ENCODE results near the gene SORCS3. TPM values are rescaled to one million over a fixed set of nuclear protein-coding genes. Genes with fewer than 3 reads are reported as not detected.

Gene SORCS3
- polyA plus RNA-seq, 3 donors: not detected

DNA sequence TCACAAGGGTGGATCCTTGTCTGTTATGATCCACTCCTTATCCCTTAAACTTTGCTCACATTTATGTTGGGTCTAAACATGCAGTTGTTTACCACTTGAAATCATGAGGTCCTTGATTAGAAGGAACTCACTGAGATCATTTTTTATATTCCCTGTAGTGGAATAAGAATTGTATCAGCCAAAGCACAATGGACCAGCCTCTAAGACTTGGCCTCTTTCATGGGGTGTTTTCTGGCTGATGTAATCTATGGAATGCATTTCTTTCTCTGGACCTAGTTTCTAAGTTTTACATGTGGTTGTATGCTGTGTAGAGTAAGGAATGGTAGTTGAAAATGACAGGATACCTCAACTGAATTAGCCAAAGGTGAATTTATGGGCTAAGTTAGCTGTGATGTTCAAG lies 376.6 kb downstream of the SORCS3 start:
- H3K4me1 ChIP-seq (ENCODE audit: control insufficient read depth in 1 of 2, insufficient read depth in 2 of 2, low read length in 2 of 2): no peaks in the 10 kb centered on the region
- H3K79me2 ChIP-seq (ENCODE audit: insufficient read depth, low read length): no peaks in the 10 kb centered on the region
- TF ChIP-seq, protein P1, sequence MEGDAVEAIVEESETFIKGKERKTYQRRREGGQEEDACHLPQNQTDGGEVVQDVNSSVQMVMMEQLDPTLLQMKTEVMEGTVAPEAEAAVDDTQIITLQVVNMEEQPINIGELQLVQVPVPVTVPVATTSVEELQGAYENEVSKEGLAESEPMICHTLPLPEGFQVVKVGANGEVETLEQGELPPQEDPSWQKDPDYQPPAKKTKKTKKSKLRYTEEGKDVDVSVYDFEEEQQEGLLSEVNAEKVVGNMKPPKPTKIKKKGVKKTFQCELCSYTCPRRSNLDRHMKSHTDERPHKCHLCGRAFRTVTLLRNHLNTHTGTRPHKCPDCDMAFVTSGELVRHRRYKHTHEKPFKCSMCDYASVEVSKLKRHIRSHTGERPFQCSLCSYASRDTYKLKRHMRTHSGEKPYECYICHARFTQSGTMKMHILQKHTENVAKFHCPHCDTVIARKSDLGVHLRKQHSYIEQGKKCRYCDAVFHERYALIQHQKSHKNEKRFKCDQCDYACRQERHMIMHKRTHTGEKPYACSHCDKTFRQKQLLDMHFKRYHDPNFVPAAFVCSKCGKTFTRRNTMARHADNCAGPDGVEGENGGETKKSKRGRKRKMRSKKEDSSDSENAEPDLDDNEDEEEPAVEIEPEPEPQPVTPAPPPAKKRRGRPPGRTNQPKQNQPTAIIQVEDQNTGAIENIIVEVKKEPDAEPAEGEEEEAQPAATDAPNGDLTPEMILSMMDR (IDR thresholded peaks at IDR 0.05): no peak
- Mint-ChIP-seq H3K9me3 (peaks cover 0 to 1% (median 0%) of the 10 kb centered on the region in 7 donors), H3K4me3 (no peak overlapping the region), H3K27me3 (ENCODE audit: low read depth in 3 of 3) (no peaks in the 10 kb centered on the region), H3K36me3 (no peaks in the 10 kb centered on the region), H3K4me1 (no peaks in the 10 kb centered on the region), H3K27ac (no peak overlapping the region)
- no peak overlapping the region for H3K4me2 ChIP-seq (replicated peaks; ENCODE audit: extremely low read depth, low read length, poor library complexity, severe bottlenecking)
- no peaks in the 10 kb centered on the region for H3K9me3 ChIP-seq (replicated peaks in 1 of 2; ENCODE audit: control insufficient read depth in 1 of 2, insufficient read depth in 1 of 2, low read length in 2 of 2)
- H3K9ac ChIP-seq (ENCODE audit: insufficient read depth, low read length, poor library complexity, severe bottlenecking): no peak overlapping the region
- no peak overlapping the region for H3K4me3 ChIP-seq (replicated peaks in 1 of 3; ENCODE audit: low read depth in 2 of 3, low read length in 3 of 3)
- no peak overlapping the region for H3K27ac ChIP-seq (ENCODE audit: low read depth in 1 of 2, low read length in 2 of 2)
- intact Hi-C loops (cut with micrococcal nuclease): no loop called here
- H4K20me1 ChIP-seq (ENCODE audit: insufficient read depth, low read length): no peaks in the 10 kb centered on the region
- no peak overlapping the region for H2AFZ ChIP-seq (ENCODE audit: insufficient read depth, low read depth, low read length, poor library complexity, severe bottlenecking)
- H3K36me3 ChIP-seq (replicated peaks in 1 of 2; ENCODE audit: control insufficient read depth in 1 of 2, insufficient read depth in 2 of 2, low read length in 2 of 2): no peaks in the 10 kb centered on the region
- no peak for DNase-seq
- no peaks in the 10 kb centered on the region for H3K27me3 ChIP-seq (ENCODE audit: control insufficient read depth in 2 of 2, insufficient read depth in 2 of 2, low read length in 2 of 2)

DNA sequence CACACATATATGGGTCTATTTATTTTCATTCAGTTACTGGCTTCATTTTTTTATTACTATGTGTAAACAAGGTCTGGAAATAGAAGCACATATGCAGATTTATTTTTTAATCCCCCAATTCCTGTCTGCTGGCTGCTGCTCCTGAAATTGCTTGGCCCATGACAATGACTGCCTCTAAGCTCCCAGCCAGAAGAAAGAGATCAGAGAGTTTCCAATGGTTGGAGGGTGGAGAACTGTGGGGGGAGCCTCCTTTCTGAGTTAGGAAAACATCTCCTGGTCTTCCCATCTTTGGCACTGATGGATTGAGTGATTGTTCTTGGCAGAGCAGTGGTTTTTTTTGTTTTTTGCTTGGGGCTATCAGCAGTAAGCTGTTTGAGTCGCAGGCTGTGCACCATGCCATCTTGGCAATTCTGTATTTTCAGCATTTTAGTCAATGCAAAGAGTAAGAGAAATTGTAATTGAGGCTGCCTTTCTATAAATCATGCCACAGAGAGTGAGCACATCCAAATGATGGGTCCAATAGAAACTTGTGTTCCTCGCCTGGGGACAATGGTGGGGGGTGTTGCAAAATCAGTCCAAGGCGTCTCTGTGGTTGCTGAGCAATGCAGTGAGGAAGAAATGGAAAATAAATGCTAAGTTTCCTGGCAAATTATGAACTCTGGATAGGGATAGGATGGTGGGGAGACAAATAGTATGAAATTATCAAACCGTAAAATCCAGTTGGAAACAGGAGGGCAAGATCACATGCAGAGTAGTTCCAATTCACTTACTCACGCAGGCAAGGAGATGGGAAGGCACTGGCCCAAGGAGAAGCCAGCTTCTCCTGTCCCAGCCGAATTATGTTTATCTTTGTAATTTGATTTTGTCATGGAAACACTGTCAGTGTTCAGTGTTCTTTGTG lies 382.4 kb downstream of the SORCS3 start:
- Histone ChIP-seq H3K9ac (ENCODE audit: insufficient read depth, low read length, poor library complexity, severe bottlenecking) (no peak overlapping the region), H3K4me3 (replicated peaks in 1 of 3; ENCODE audit: low read depth in 2 of 3, low read length in 3 of 3) (no peak overlapping the region), H3K27ac (ENCODE audit: low read depth in 1 of 2, low read length in 2 of 2) (no peak overlapping the region), H2AFZ (ENCODE audit: insufficient read depth, low read depth, low read length, poor library complexity, severe bottlenecking) (no peak overlapping the region), H3K79me2 (ENCODE audit: insufficient read depth, low read length) (no peaks in the 10 kb centered on the region), H3K27me3 (ENCODE audit: control insufficient read depth in 2 of 2, insufficient read depth in 2 of 2, low read length in 2 of 2) (no peaks in the 10 kb centered on the region), H3K9me3 (replicated peaks in 1 of 2; ENCODE audit: control insufficient read depth in 1 of 2, insufficient read depth in 1 of 2, low read length in 2 of 2) (no peaks in the 10 kb centered on the region), H4K20me1 (ENCODE audit: insufficient read depth, low read length) (no peaks in the 10 kb centered on the region), H3K4me2 (replicated peaks; ENCODE audit: extremely low read depth, low read length, poor library complexity, severe bottlenecking) (no peak overlapping the region), H3K36me3 (replicated peaks in 1 of 2; ENCODE audit: control insufficient read depth in 1 of 2, insufficient read depth in 2 of 2, low read length in 2 of 2) (no peaks in the 10 kb centered on the region), H3K4me1 (ENCODE audit: control insufficient read depth in 1 of 2, insufficient read depth in 2 of 2, low read length in 2 of 2) (no peaks in the 10 kb centered on the region)
- DNase-seq: no peak
- H3K4me1 Mint-ChIP-seq: no peaks in the 10 kb centered on the region
- TF ChIP-seq, protein P1 (IDR thresholded peaks at IDR 0.05): no peak
- H3K27ac Mint-ChIP-seq: no peak overlapping the region
- intact Hi-C loops (cut with micrococcal nuclease): no loop called here
- no peak overlapping the region for H3K4me3 Mint-ChIP-seq
- H3K36me3 Mint-ChIP-seq: no peaks in the 10 kb centered on the region
- peaks cover 0 to 4% (median 0%) of the 10 kb centered on the region in 7 donors for H3K9me3 Mint-ChIP-seq
- WGBS (ENCODE audit: insufficient coverage): 59% methylated on average over 6 of the region's 6 CpGs
- H3K27me3 Mint-ChIP-seq (ENCODE audit: low read depth in 3 of 3): peaks cover 0 to 5% (median 3%) of the 10 kb centered on the region in 3 donors
